OCI-LY7 (cell line): Measurements from ENCODE around the gene TAS2R50. TPM values are rescaled to one million over a fixed set of nuclear protein-coding genes. Genes with fewer than 3 reads are reported as not detected.

ENCODE experiments used
- BruUV-seq: library from RNA; stranded (reverse); fragments of 400-500 nt; replicated peaks from 2 replicates; lab custom pipeline; 2021; lab: Mats Ljungman, UMichigan
- CTCF ChIA-PET: fragments of 300-600 bp; sonication (Branson Sonifier 250); formaldehyde crosslinking; loops from one replicate; lab custom pipeline; 2022; ENCODE audit warnings: antibody characterized with exemption; ENCODE audit not compliant: unreplicated experiment; lab: Charles Lee
- POLR2A ChIA-PET: fragments of 300-600 bp; sonication (Branson Sonifier 250); formaldehyde crosslinking; loops from one replicate; lab custom pipeline; 2022; ENCODE audit warnings: antibody characterized with exemption; lab: Charles Lee
- DNase-seq: peaks from one replicate; pipeline ENCODE4 v3.0.0-alpha.2; 2015; ENCODE audit warnings: low spot score
- H2AFZ ChIP-seq: fragments of 200-600 bp; sonication (generic), shearing (Covaris generic); 2 replicates; pipeline ENCODE4 v1.6.1; 2014; ENCODE audit warnings: mild to moderate bottlenecking, antibody characterized with exemption, low read length, moderate library complexity
- H3K27ac ChIP-seq: fragments of 200-600 bp; sonication (generic); 2 replicates; pipeline ENCODE4 v1.5.1; 2014; ENCODE audit warnings: mixed run types, low read depth, mild to moderate bottlenecking, moderate library complexity, low read length, inconsistent platforms; ENCODE audit not compliant: poor library complexity, severe bottlenecking
- H3K36me3 ChIP-seq: fragments of 200-600 bp; sonication (generic); 2 replicates; pipeline ENCODE4 v1.6.1; 2014; ENCODE audit warnings: mild to moderate bottlenecking, antibody characterized with exemption, low read length, moderate library complexity, mixed read lengths; ENCODE audit not compliant: insufficient read depth
- H3K4me1 ChIP-seq: fragments of 200-600 bp; sonication (generic); 2 replicates; pipeline ENCODE4 v1.5.1; 2014; ENCODE audit warnings: mild to moderate bottlenecking, low read length; ENCODE audit not compliant: insufficient read depth, poor library complexity, severe bottlenecking
- H3K4me2 ChIP-seq: fragments of 200-600 bp; sonication (generic); 2 replicates; pipeline ENCODE4 v1.6.1; 2014; ENCODE audit warnings: mild to moderate bottlenecking, low read length
- H3K4me3 ChIP-seq: fragments of 200-600 bp; sonication (generic); 2 replicates; pipeline ENCODE4 v1.5.1; 2014; ENCODE audit warnings: mild to moderate bottlenecking, low read depth, low read length; ENCODE audit not compliant: poor library complexity, severe bottlenecking
- H3K79me2 ChIP-seq: fragments of 200-600 bp; sonication (generic); 2 replicates; pipeline ENCODE4 v1.6.1; 2016; ENCODE audit warnings: low read depth, mild to moderate bottlenecking, low read length, moderate library complexity, mixed read lengths; ENCODE audit not compliant: insufficient read depth
- H3K9me2 ChIP-seq: fragments of 200-600 bp; sonication (generic); 2 replicates; pipeline ENCODE4 v1.6.1; 2016; ENCODE audit warnings: mild to moderate bottlenecking, low read length, mixed read lengths; ENCODE audit not compliant: insufficient read depth
- H3K9me3 ChIP-seq: fragments of 200-600 bp; sonication (generic); 2 replicates; pipeline ENCODE4 v1.6.1; 2014; ENCODE audit warnings: mild to moderate bottlenecking, mixed run types, low read length, mixed read lengths
- H4K20me1 ChIP-seq: fragments of 200-600 bp; sonication (generic); 2 replicates; pipeline ENCODE4 v1.6.1; 2014; ENCODE audit warnings: mild to moderate bottlenecking, antibody characterized with exemption, low read length, moderate library complexity, mixed read lengths; ENCODE audit not compliant: insufficient read depth
- EZH2phosphoT487 ChIP-seq: fragments of 200-600 bp; sonication (generic); IDR thresholded peaks from 2 replicates; pipeline ENCODE4 v1.6.1; 2018; ENCODE audit warnings: low read depth, borderline replicate concordance, mild to moderate bottlenecking, mixed run types, antibody characterized with exemption, low read length, moderate library complexity, mixed read lengths
- intact Hi-C: fragments of 100-400 bp; cut with micrococcal nuclease; formaldehyde crosslinking; loops from one replicate; pipeline ENCODE4 v1.10.0; 2022; ENCODE audit not compliant: unreplicated experiment
- total RNA-seq, 2 experiments: library from RNA; depleted of rRNA in 1 of 2; stranded (reverse); fragments of >200 nt in 1 of 2; shearing (Covaris generic) in 1 of 2; gene quantifications; 2 replicates each; pipeline ENCODE4 v1.2.3, GENCODE V29; 2014 to 2022
- TF ChIP-seq, protein P1 (sequence below): fragments of 200-600 bp; sonication (generic); conservative IDR thresholded peaks from 2 replicates; pipeline ENCODE4 v1.5.1; 2014; ENCODE audit warnings: mild to moderate bottlenecking, antibody characterized with exemption, low read length, moderate library complexity, mixed read lengths

TAS2R50 gene
- total RNA-seq, 2 experiments from 2014 or later, result 1.4 to 1.6 TPM

DNA sequence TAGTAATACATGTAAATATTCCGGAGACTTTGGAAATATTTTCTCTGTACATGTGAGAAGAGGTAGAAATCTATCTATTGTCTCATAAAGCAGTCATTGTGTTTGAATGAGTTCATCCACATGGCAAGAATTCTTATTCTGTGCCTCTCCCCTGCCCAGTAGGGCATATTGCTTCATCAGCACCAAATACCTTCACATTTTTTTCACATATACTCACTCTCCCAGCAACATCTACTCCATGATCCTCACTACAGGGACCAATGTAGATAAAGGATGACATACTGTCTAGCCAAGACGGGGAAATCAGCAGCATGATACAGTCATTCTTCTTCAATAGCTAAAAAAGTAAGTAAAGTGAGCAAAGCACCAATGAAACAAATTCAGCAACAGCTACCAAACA, 46.3 kb downstream of the TAS2R50 start:
- TF ChIP-seq EZH2phosphoT487, result no peak
- TF ChIP-seq, protein P1, sequence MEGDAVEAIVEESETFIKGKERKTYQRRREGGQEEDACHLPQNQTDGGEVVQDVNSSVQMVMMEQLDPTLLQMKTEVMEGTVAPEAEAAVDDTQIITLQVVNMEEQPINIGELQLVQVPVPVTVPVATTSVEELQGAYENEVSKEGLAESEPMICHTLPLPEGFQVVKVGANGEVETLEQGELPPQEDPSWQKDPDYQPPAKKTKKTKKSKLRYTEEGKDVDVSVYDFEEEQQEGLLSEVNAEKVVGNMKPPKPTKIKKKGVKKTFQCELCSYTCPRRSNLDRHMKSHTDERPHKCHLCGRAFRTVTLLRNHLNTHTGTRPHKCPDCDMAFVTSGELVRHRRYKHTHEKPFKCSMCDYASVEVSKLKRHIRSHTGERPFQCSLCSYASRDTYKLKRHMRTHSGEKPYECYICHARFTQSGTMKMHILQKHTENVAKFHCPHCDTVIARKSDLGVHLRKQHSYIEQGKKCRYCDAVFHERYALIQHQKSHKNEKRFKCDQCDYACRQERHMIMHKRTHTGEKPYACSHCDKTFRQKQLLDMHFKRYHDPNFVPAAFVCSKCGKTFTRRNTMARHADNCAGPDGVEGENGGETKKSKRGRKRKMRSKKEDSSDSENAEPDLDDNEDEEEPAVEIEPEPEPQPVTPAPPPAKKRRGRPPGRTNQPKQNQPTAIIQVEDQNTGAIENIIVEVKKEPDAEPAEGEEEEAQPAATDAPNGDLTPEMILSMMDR, result no peak
- intact Hi-C loops, result no loop called here
- BruUV-seq, result no TSS peak
- POLR2A ChIA-PET, result no interaction called here
- Histone ChIP-seq H3K36me3 (no peaks in the 10 kb centered on the region), H3K79me2 (no peaks in the 10 kb centered on the region), H3K4me1 (no peaks in the 10 kb centered on the region), H4K20me1 (no peaks in the 10 kb centered on the region), H3K4me2 (no peak overlapping the region), H3K9me2 (no peaks in the 10 kb centered on the region), H2AFZ (no peak overlapping the region), H3K27ac (no peak overlapping the region), H3K9me3 (no peaks in the 10 kb centered on the region), H3K4me3 (no peak overlapping the region)
- CTCF ChIA-PET, result no interaction called here
- DNase-seq, result no peak

DNA sequence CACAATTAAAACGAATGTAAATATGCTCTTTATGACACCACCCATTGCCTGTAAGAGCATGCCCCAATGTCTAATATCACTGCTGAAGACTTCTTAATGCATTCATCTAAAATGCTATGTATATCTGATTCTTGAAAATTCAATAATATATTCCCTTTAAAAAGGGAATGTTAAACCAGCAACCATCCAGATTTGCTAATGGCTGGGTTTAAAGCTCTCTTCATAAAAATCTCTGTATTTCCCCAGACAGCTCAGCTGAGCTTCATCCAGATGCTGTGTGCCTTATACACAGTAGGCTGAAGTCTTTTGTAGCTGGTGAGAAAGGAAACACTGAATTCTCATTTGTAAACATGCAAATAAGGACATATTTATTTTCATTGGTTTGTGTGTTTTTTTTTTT, 47.5 kb downstream of the TAS2R50 start, which contains the start of gene TAS2R14:
TAS2R14 (minus strand) TSS at position 101 of the 400 bp plus-strand sequence; CDS start at position 45, 56 bp downstream.
- no peak within 1 kb of the TSS for H2AFZ ChIP-seq
- ChIA-PET CTCF (no interaction called here), POLR2A (interaction anchor here (0.6 kb wide), 1 partner anchor 62 kb away, joined by 3 read pairs; no protein-coding TSS in a partner anchor)
- H3K4me3 ChIP-seq, result no peak within 1 kb of the TSS
- H3K9me3 ChIP-seq, result no peaks in the 10 kb centered on the region
- intact Hi-C loops, result no loop called here
- no peak for DNase-seq
- H3K4me2 ChIP-seq, result no peak within 1 kb of the TSS
- no peaks in the 10 kb centered on the region for H3K36me3 ChIP-seq
- no peaks in the 10 kb centered on the region for H3K4me1 ChIP-seq
- BruUV-seq, result no TSS peak
- H4K20me1 ChIP-seq, result no peaks in the 10 kb centered on the region
- no peaks in the 10 kb centered on the region for H3K79me2 ChIP-seq
- TF ChIP-seq EZH2phosphoT487, result no peak
- TF ChIP-seq, protein P1, result no peak
- H3K9me2 ChIP-seq, result no peaks in the 10 kb centered on the region
- H3K27ac ChIP-seq, result no peak within 1 kb of the TSS

DNA sequence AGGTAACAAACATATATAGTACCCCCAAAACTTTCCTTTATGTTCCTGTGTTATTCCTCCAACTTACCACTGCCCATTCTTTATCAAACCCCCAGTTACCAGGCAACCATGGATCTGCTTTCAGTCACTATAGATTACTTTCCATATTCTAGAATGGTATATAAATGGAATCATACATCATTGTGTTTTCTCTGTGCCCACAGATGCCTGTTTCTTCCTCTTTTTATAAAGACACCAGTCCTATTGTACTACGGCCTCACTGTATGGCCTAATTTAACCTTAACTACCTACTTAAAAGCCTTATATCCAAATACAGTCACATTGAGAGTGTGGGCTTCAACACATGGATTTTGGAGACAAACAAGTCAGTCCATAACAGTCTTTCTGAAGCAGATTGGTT, 50.2 kb downstream of the TAS2R50 start:
- ChIA-PET CTCF (no interaction called here), POLR2A (no interaction called here)
- H3K4me3 ChIP-seq, result no peak overlapping the region
- no peak for DNase-seq
- H4K20me1 ChIP-seq, result no peaks in the 10 kb centered on the region
- H3K36me3 ChIP-seq, result no peaks in the 10 kb centered on the region
- H3K9me2 ChIP-seq, result no peaks in the 10 kb centered on the region
- H3K79me2 ChIP-seq, result no peaks in the 10 kb centered on the region
- H3K9me3 ChIP-seq, result no peaks in the 10 kb centered on the region
- no peak overlapping the region for H3K27ac ChIP-seq
- H2AFZ ChIP-seq, result no peak overlapping the region
- TF ChIP-seq EZH2phosphoT487, result no peak
- TF ChIP-seq, protein P1, result no peak
- BruUV-seq, result no TSS peak
- intact Hi-C loops, result no loop called here
- no peak overlapping the region for H3K4me2 ChIP-seq
- no peaks in the 10 kb centered on the region for H3K4me1 ChIP-seq

Other genes starting within 250 kb of the TAS2R50 start
- not detected in 2 replicates for gene TAS2R7, start 184.3 kb downstream of the TAS2R50 start, total RNA-seq (2014; rRNA removed; shearing (Covaris generic))
- not detected in 2 replicates for gene TAS2R7, start 184.3 kb downstream of the TAS2R50 start, total RNA-seq (2022)
- not detected in 2 replicates for gene TAS2R8, start 179.6 kb downstream of the TAS2R50 start, total RNA-seq (2014; rRNA removed; shearing (Covaris generic))
- gene TAS2R8, start 179.6 kb downstream of the TAS2R50 start, total RNA-seq (2022), result not detected in 2 replicates
- not detected in 2 replicates for gene TAS2R9, start 176.7 kb downstream of the TAS2R50 start, total RNA-seq (2014; rRNA removed; shearing (Covaris generic))
- not detected in 2 replicates for gene TAS2R9, start 176.7 kb downstream of the TAS2R50 start, total RNA-seq (2022)
- 0.50 TPM in 1 of 2 replicates, not detected in the other for gene TAS2R10, start 160.6 kb downstream of the TAS2R50 start, total RNA-seq (2014; rRNA removed; shearing (Covaris generic))
- gene TAS2R10, start 160.6 kb downstream of the TAS2R50 start, total RNA-seq (2022), result not detected in 2 replicates
- gene PRR4, start 137.4 kb downstream of the TAS2R50 start, total RNA-seq (2014; rRNA removed; shearing (Covaris generic)), result 1.4 and 1.5 TPM in 2 replicates
- gene PRR4, start 137.4 kb downstream of the TAS2R50 start, total RNA-seq (2022), result 1.3 TPM in 1 of 2 replicates, not detected in the other
- 26.8 and 41.4 TPM in 2 replicates for gene PRH1, start 102.7 kb downstream of the TAS2R50 start, total RNA-seq (2014; rRNA removed; shearing (Covaris generic))
- 22.6 and 30.4 TPM in 2 replicates for gene PRH1, start 102.7 kb downstream of the TAS2R50 start, total RNA-seq (2022)
- gene TAS2R13, start 77.3 kb downstream of the TAS2R50 start, total RNA-seq (2014; rRNA removed; shearing (Covaris generic)), result 0.92 and 1.3 TPM in 2 replicates
- 0.81 and 1.2 TPM in 2 replicates for gene TAS2R13, start 77.3 kb downstream of the TAS2R50 start, total RNA-seq (2022)
- not detected in 2 replicates for gene PRH2, start 57.7 kb downstream of the TAS2R50 start, total RNA-seq (2014; rRNA removed; shearing (Covaris generic))
- gene PRH2, start 57.7 kb downstream of the TAS2R50 start, total RNA-seq (2022), result not detected in 2 replicates
- gene TAS2R14, start 47.6 kb downstream of the TAS2R50 start, total RNA-seq (2014; rRNA removed; shearing (Covaris generic)), result 2.9 and 4.5 TPM in 2 replicates
- 2.4 and 2.8 TPM in 2 replicates for gene TAS2R14, start 47.6 kb downstream of the TAS2R50 start, total RNA-seq (2022)
- gene TAS2R20, start 11.4 kb upstream of the TAS2R50 start, total RNA-seq (2014; rRNA removed; shearing (Covaris generic)), result 2.1 and 4.6 TPM in 2 replicates
- gene TAS2R20, start 11.4 kb upstream of the TAS2R50 start, total RNA-seq (2022), result 1.9 and 2.3 TPM in 2 replicates
- 2.0 and 3.2 TPM in 2 replicates for gene TAS2R19, start 35.7 kb upstream of the TAS2R50 start, total RNA-seq (2014; rRNA removed; shearing (Covaris generic))
- 2.9 and 3.4 TPM in 2 replicates for gene TAS2R19, start 35.7 kb upstream of the TAS2R50 start, total RNA-seq (2022)
- gene TAS2R31, start 44.5 kb upstream of the TAS2R50 start, total RNA-seq (2014; rRNA removed; shearing (Covaris generic)), result 1.3 and 2.2 TPM in 2 replicates
- 3.5 and 4.3 TPM in 2 replicates for gene TAS2R31, start 44.5 kb upstream of the TAS2R50 start, total RNA-seq (2022)
- 1.3 TPM in 1 of 2 replicates, not detected in the other for gene TAS2R46, start 75.4 kb upstream of the TAS2R50 start, total RNA-seq (2014; rRNA removed; shearing (Covaris generic))
- gene TAS2R46, start 75.4 kb upstream of the TAS2R50 start, total RNA-seq (2022), result 1.4 and 1.6 TPM in 2 replicates
- 3.1 and 4.7 TPM in 2 replicates for gene TAS2R43, start 105.4 kb upstream of the TAS2R50 start, total RNA-seq (2014; rRNA removed; shearing (Covaris generic))
- gene TAS2R43, start 105.4 kb upstream of the TAS2R50 start, total RNA-seq (2022), result 3.0 and 3.1 TPM in 2 replicates
- gene TAS2R30, start 147.7 kb upstream of the TAS2R50 start, total RNA-seq (2014; rRNA removed; shearing (Covaris generic)), result 4.1 and 5.4 TPM in 2 replicates
- gene TAS2R30, start 147.7 kb upstream of the TAS2R50 start, total RNA-seq (2022), result 6.0 and 6.5 TPM in 2 replicates
- gene SMIM10L1, start 184.3 kb upstream of the TAS2R50 start, total RNA-seq (2014; rRNA removed; shearing (Covaris generic)), result 5.8 and 8.4 TPM in 2 replicates
- 6.9 and 7.8 TPM in 2 replicates for gene SMIM10L1, start 184.3 kb upstream of the TAS2R50 start, total RNA-seq (2022)
- gene TAS2R42, start 200.0 kb upstream of the TAS2R50 start, total RNA-seq (2014; rRNA removed; shearing (Covaris generic)), result not detected in 2 replicates
- gene TAS2R42, start 200.0 kb upstream of the TAS2R50 start, total RNA-seq (2022), result not detected in 2 replicates